ENCODE results near the gene CDH4.

Gene CDH4

DNA sequence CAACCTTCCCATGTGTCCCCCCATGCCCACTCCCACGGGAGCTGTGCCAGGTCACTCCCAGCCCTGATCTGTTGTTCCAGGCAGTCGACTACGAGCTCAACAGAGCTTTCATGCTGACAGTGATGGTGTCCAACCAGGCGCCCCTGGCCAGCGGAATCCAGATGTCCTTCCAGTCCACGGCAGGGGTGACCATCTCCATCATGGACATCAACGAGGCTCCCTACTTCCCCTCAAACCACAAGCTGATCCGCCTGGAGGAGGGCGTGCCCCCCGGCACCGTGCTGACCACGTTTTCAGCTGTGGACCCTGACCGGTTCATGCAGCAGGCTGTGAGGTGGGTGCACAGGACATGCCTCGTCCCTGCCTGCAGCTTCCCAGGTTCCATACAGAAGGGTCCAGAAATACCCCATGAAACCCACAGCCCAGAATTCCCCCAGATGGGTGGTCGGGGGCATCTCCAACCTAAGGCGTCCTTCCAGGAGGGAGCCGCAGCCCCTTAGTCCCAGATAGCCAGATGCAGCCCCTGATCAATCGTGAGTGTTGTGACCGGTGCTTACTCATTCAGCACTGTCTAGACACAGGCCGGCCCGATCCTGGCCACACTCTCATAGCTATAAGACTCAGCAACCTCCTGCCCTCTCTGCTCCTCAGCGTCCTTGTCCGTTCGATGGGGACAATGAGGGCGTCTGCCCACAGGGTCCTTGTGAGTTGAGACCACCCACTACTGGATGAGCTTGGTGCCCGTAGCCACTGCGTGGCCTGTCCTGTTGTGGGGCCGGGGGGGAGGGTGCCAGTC is 671.5 kb downstream of the CDH4 start:
- H3K4me3 ChIP-seq (ENCODE audit: low read depth, low read length), result no peak overlapping the region
- TF ChIP-seq CTCF (IDR thresholded peaks at IDR 0.05; ENCODE audit: insufficient read depth, low read length, missing control alignments), result no peak
- no peak for DNase-seq (ENCODE audit: low read depth, low spot score)
- POLR2A ChIA-PET, result no interaction called here
- CTCF ChIA-PET, result no interaction called here

GRCh38 chr20:61924211-61924857 is 672.3 kb downstream of the CDH4 start:
- no peak for TF ChIP-seq CTCF (IDR thresholded peaks at IDR 0.05; ENCODE audit: insufficient read depth, low read length, missing control alignments)
- DNase-seq (ENCODE audit: low read depth, low spot score), result no peak
- POLR2A ChIA-PET, result no interaction called here
- CTCF ChIA-PET, result no interaction called here
- H3K4me3 ChIP-seq (ENCODE audit: low read depth, low read length), result no peak overlapping the region

- DNase-seq (ENCODE audit: low read depth, low spot score), result no peak
- no peak overlapping the region for H3K4me3 ChIP-seq (ENCODE audit: low read depth, low read length)
- POLR2A ChIA-PET, result no interaction called here
- no peak for TF ChIP-seq CTCF (IDR thresholded peaks at IDR 0.05; ENCODE audit: insufficient read depth, low read length, missing control alignments)
- CTCF ChIA-PET, result no interaction called here
Observed at GRCh38 chr20:61924858-61925554, 672.9 kb downstream of the CDH4 start.

GRCh38 chr20:61925555-61926252 is 673.6 kb downstream of the CDH4 start:
- no peak for TF ChIP-seq CTCF (IDR thresholded peaks at IDR 0.05; ENCODE audit: insufficient read depth, low read length, missing control alignments)
- ChIA-PET POLR2A (no interaction called here), CTCF (no interaction called here)
- DNase-seq (ENCODE audit: low read depth, low spot score), result no peak
- H3K4me3 ChIP-seq (ENCODE audit: low read depth, low read length), result no peak overlapping the region

- H3K4me3 ChIP-seq (ENCODE audit: low read depth, low read length), result no peak overlapping the region
- no peak for TF ChIP-seq CTCF (IDR thresholded peaks at IDR 0.05; ENCODE audit: insufficient read depth, low read length, missing control alignments)
- no peak for DNase-seq (ENCODE audit: low read depth, low spot score)
- ChIA-PET POLR2A (no interaction called here), CTCF (no interaction called here)
Observed at GRCh38 chr20:61926253-61926613, 674.2 kb downstream of the CDH4 start.

DNA sequence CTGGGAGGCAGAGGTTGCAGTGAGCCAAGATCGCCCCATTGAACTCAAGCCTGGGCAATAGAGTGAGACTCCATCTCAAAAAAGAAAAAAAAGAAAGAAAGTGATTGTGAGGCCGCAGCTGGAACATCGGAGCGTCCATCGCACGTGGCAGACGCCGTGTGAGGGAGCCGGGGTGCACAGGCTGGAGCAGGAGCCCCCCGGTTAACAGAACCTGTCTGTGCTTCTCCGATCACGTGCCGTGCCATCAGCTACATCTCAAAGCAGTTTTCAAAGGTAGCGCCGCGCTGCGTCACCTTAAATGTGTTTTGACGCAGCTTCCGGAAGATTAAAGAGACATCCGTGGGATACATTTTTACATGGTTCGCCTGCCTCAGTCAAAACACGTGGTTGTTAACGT is 674.7 kb downstream of the CDH4 start:
- no peak for DNase-seq (ENCODE audit: low read depth, low spot score)
- H3K4me3 ChIP-seq (ENCODE audit: low read depth, low read length), result no peak overlapping the region
- ChIA-PET CTCF (no interaction called here), POLR2A (no interaction called here)
- no peak for TF ChIP-seq CTCF (IDR thresholded peaks at IDR 0.05; ENCODE audit: insufficient read depth, low read length, missing control alignments)

All from AG04449 (cell line).